ENCODE measurements around the gene PXMP4.
"Not testable (repeated sequence)": the region's sequence is repeated elsewhere in the genome, so short reads cannot be mapped to it uniquely, and the experiment has no call there.

Gene PXMP4

GRCh38 chr20:33719989-33720709 is at the start of gene PXMP4:
PXMP4 (minus strand) TSS chr20:33720310; CDS start chr20:33720207, 103 bp downstream.
- peak; percentile 95 to 99 for DNase-seq

GRCh38 chr20:33769043-33769442 is 48.9 kb upstream of the PXMP4 start:
- DNase-seq = no peak

GRCh38 chr20:33767777-33768138 is 47.6 kb upstream of the PXMP4 start:
- no peak for DNase-seq

- DNase-seq = no peak
Observed at GRCh38 chr20:33766686-33767085, 46.6 kb upstream of the PXMP4 start.

GRCh38 chr20:33765592-33765991 is 45.5 kb upstream of the PXMP4 start:
- DNase-seq = no peak

GRCh38 chr20:33765099-33765498 is 45.0 kb upstream of the PXMP4 start:
- no peak for DNase-seq

DNA sequence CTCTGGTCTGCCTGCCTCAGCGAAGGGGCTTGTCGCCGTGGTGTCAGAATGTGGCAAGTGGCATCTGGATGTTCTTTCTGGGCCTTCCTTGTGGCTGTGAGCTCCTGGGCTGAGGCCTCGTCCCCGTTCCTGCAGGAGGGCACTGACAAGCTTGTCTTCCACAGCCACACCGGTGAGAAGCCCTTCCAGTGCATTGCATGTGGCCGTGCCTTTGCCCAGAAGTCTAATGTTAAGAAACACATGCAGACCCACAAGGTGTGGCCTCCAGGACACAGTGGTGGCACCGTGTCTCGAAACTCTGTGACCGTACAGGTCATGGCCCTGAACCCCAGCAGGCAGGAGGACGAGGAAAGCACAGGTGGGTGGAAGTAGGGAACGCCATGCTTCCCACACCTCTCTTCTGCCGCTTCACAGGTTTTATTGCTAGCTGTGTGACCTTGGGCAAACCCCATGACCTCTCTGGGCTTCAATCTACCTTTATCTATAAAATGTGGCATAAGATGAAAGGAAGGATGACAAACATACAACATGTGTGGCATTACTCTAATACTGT is 41.7 kb upstream of the PXMP4 start:
- DNase-seq = no peak

DNA sequence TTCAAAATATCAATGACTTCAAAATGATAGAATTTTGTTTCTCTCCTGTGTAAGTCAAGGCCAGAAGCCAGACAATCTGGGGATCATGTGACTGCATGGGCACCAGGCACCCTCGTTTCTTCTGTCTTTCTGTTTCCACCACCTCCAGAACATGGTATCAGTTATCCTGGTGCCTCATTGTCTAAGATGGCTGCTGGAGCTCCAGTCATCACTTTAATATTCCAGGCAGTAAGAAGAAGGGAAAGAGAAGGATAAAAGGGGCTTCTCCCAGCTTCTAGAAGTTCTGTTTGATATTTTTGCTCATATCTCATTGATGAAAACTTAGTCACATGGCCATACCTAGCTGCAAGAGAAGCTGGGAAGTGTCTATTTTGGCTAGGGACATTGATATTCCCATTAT is 37.3 kb upstream of the PXMP4 start:
- no peak for DNase-seq

DNA sequence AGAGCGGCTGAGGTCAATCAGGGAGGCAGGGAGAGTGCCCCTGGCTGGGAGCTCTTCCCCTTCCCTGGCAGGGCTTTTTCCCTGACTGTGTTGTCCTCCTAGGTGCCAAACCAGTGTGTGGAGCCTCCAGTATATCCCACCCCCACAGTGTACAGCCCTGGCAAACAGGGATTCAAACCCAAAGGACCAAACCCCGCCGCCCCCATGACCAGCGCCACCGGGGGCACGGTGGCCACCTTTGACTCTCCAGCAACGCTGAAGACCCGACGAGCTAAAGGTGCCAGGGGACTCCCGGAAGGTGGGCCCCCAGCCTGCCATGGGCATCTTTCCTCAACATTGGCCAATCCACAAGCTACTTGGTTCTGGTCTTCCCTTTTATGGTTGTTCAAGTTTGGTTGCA is 36.9 kb upstream of the PXMP4 start:
- DNase-seq = no peak

- DNase-seq = not testable (repeated sequence)
Observed at GRCh38 chr20:33755936-33756490, 35.9 kb upstream of the PXMP4 start.

- no peak for DNase-seq
Observed at GRCh38 chr20:33753763-33754162, 33.7 kb upstream of the PXMP4 start.

- DNase-seq = no peak
Observed at GRCh38 chr20:33753143-33753542, 33.0 kb upstream of the PXMP4 start.

GRCh38 chr20:33751775-33752174 is 31.7 kb upstream of the PXMP4 start:
- DNase-seq = no peak

DNA sequence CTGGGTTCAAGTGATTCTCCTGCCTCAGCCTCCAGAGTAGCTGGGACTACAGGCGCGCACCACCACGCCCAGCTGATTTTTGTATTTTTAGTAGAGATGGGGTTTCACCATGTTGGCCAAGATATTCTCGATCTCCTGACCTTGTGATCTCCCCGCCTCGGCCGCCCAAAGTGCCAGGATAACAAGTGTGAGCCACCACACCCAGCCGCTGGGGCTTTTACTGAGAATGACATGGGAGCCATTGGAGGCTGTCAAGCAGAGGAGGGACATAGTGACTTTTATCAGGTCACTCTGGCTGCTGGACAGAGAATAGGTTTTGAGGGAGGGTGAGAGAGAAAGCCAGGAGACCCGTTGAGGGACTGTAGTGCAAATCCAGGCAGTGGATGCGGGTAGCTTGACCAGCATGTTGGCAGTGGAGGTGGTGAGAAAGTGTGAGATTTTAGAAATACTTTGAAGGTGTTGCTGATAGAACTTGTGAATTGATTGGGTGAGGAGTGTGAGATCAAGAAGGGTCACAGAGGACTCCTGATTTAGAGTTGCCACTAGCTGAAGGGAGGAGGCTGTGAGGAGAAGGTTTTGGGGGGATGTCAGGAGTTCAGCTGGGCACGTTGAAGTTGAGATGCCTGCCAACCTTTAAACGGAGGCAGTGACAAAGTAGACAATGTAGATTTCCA is 26.4 kb upstream of the PXMP4 start:
- no peak for DNase-seq

GRCh38 chr20:33744773-33745385 is 24.8 kb upstream of the PXMP4 start:
- no peak for DNase-seq

DNA sequence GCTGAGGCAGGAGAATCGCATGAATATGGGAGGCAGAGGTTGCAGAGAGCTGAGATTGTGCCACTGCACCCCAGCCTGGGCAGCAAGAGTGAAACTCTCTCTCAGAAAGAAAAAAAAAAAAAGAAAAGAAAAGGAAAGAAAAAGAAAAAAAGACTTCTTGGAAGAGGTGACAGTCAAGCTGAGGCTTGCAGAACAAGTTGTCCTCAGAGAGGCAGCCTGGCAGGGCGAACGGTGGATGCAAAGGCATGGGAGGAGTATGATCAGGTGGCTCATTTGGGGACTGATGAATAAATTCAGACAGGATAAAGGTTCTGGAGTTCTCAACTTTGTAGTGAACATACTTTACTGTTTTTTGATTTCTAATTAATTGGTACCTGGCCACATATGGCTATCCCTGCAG is 24.1 kb upstream of the PXMP4 start:
- no peak for DNase-seq

DNA sequence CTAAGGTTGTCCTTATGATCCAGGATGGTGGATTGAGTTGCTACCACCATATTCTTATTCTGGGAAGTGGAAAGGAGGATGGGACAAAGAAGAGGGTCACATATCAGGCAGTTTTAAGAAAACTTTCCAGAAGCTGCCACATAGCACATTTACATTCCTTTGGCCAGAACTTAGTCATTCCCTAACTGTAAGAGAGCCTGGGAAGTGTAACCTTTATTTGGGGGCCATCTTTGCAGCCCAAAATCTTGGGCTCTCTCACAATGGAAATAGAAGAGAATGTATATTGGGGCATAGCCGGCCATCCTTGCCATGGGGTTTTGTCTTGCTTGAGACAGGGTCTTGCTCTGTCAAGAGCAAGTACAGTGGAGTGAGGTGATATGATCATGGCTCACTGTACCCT is 20.1 kb upstream of the PXMP4 start:
- DNase-seq = no peak

DNA sequence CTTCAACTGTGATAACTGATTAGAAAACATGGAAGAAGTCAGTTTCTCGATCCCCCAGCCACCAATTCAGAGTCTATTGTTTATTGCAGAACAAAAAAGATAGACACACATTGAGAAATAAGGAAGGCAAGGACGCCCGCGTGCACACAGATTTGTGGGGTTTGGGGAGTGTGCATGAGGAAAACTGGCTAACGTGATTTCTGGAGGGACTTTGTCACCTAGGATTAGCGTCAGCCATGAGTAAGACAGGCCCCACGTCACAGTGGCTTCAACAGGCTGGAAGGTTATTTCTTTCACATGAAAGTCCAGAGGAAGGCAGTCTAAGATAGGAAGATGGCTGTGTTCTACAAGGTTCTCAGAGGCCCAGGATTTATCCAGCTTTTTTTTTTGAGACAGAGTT is 19.4 kb upstream of the PXMP4 start:
- DNase-seq = no peak

GRCh38 chr20:33736962-33737361 is 16.9 kb upstream of the PXMP4 start:
- DNase-seq = no peak

GRCh38 chr20:33733654-33734576 is 13.8 kb upstream of the PXMP4 start:
- DNase-seq = no peak

- DNase-seq = peak; percentile 93 to 96
Observed at GRCh38 chr20:33732166-33732970, 12.3 kb upstream of the PXMP4 start.
